ENCODE results near the gene PLXNA4.
A peak's percentile ranks its signal among the peaks of the same experiment; 100 is the strongest.

The PLXNA4 gene

DNA sequence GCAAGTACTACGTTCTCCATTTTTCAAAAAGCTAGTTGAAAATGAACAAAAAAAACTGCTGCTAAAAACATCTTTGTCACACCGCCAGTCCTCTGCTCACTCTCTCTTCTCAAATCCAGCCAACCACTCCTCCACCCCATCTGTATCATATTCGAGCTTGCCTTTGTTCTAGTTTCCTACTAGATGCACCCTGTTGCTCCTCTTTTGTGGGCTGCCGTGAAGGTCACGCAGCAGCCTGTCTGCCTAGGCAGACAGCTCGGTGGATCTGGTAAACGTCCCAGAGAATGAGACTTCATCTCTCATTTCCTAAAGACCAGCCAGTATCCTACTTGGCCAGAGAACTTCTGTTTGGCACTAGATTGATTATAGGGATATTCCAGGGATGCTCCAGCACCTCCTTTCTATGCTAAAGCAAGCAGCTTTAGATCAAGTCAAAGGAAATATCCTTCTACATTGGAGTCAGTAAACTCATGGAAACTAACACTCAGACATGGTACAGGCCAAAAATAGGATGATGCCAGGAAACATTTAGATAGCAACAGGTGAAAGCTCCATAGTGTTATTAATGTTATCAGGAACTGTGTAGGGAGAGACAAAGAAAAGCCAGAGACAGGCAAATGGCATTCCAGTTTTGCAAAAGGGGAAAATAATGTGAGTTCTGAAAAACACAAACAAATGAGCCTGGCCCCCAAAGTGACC, 8.7 kb upstream of the PLXNA4 start:
- no peak for DNase-seq

GRCh38 chr7:132581431-132581830, 5.2 kb upstream of the PLXNA4 start:
- no peak for DNase-seq

DNA sequence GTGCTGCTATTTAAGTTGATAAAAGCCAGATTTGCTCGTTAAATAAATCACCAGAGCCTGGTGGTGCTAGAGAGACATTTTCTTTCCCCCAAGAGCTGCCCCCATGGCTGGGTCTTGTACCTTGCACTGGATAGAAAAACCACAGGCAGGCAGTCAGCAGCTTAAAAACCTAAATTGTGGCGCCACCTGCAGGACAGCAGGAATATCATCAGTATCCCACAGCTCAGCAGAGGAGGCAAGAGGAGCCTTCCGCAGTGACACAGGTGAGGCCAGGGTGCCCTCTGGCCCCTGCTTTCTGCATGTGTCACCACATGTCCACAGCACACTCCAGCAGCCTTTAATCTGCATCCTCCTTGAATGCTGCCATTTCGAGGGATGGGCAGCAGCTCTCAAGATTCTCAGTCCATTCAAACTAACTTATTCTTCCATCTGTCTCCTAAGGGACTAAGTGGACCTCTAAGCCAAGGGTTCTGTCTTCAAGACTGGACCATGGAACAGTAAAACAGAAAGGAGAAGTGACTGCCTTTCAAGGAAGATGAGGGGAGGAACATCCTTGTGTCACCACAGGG, 4.5 kb upstream of the PLXNA4 start:
- peak; percentile 36 for DNase-seq

GRCh38 chr7:132580277-132580676, 4.0 kb upstream of the PLXNA4 start:
- DNase-seq = no peak

DNA sequence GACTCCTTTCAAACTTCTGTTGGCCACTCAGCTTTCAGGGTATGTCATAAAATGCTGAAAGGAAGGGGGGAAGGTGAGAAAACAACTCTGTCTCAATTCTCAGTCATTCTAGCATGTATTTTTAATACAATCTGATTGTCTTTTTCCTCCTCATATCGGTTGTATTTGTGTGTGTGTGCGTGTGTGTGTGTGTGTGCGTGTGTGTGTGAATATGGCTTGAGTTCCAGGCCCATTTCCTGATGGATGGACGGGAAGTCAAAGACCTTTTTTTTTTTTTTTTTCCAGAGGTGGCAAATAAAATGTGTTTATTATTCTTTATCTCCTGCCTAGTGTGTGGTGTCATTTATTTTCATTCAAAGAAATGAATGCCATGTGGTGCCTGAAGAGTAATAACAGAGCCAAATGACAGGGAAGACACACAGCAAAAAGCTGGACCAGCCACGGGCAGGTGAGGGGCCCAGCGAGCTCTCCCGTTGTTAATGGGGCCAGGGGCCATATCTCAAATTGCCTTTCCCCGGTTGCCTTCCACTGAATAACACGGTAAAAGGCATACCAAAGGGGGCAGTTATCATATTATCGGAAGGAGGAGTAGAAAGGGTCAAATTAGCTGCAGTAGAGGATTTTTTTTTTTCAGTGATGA, 3.1 kb upstream of the PLXNA4 start:
- DNase-seq = no peak

DNA sequence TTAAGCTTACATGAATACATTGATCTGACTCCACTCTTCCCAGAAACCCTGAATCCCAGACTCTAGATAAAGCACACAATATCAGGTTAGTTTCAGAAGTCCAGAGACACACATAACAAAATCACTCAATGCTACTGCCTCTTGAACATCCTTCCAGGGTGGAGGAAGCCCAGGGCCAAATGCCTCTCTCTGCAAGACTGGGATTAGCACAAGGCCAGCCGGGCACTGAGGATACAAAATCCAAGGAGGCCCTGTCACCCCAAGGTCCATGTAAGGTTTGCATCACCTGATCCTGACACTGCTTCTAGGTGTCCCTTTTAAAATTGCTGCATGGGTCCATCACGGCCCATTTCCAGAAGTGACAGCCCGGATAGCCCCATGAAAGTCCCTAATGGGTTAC, 2.6 kb upstream of the PLXNA4 start:
- DNase-seq = no peak

GRCh38 chr7:132578050-132578370, 1.7 kb upstream of the PLXNA4 start:
- DNase-seq = no peak

GRCh38 chr7:132577206-132578049, 1.2 kb upstream of the PLXNA4 start:
- DNase-seq = peak; percentile 11

- DNase-seq = no peak
These were observed 433 bp upstream of the PLXNA4 start for GRCh38 chr7:132576721-132577085.

GRCh38 chr7:132575419-132575981, 770 bp downstream of the PLXNA4 start:
- DNase-seq = peak; percentile 40

DNA sequence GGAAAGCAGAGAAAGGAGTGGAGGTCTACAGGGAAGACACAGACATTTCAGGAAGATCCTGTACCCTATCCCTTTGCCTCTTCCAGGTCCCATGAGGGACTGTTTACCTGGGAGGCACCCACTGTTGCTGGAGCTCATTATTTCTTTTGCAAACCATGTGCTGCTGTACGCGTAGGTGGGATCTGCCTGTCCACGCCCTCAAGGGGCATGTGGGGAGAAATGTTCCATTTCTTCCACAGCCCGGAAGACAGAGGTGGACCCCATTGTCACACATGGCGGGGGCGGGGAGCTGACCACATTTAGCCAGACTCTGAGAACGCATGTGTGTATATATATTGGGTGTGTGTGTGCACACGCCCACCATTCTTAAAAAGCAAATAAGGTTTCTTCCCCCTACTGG, 2.0 kb downstream of the PLXNA4 start:
- DNase-seq = no peak

DNA sequence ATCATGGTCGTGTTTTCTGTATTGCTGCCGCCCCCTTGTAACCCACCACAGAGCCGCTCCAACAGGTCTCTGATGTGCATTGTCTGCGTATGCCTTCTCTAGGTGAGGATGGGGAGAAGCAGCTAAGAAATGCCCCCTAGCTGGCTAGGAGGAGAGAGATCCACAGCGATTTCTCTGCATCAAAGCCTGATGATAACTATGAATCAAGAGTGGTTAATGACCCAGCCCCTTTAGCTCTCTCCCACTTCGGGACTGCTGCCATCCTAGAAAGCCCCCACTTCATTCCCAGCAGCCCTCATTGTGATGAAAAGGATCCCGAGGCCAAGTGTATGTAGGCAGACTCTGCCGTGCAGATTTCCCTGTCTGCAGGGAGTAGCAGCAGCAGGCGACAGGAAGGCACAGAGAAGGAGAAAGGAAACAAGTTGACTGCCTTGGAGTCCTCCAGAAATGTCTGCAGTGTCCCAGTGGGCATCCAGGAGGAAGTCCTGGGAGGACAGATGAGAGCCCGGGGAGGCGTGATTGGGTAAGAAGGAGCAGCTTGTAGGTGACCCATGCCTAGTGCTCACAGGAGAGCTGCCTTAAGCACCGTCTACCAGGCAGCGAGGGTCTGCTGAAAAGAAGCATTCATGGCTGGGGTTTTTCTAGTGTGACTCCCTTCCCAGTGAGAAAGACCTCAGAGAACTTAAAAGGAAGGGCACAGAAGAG, 2.9 kb downstream of the PLXNA4 start:
- DNase-seq = no peak

DNA sequence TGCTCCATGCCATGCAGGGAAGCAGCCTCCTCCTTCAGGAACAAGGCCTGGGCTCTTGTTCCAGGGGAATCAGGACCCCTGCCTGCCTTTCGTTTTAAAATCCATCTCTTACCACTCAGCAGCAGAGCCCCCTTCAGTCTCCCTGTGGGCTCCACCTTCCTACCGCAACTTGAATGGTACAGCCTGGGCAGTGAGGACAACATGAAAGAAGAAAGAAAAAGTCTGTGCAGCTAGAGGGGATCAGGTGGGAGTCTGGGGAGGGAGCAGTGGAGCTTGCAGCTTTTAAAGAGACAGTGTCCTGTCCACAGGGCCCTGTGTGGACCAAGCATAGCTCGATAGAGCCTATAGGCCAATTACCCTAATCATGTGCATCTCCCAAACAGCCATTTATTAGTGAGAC, 3.7 kb downstream of the PLXNA4 start:
- no peak for DNase-seq

DNA sequence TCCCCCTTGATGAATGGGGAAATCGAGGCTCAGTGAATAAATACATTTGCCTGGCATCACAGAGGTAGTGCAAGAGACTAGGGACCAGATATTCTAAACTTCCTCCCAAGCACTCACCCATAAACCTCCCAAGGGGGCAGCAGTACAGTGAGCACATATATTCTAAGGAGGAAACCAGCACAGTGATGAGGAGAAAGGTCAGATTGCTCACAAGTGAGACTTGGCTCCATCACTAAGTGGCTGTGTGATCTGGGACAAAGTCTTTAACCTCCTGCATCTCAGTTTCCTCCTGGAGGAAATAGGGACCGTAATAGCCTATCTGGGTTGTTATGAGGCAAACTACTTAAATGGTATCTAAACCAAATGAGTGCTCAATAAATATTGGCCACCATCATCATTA, 4.3 kb downstream of the PLXNA4 start:
- no peak for DNase-seq

DNA sequence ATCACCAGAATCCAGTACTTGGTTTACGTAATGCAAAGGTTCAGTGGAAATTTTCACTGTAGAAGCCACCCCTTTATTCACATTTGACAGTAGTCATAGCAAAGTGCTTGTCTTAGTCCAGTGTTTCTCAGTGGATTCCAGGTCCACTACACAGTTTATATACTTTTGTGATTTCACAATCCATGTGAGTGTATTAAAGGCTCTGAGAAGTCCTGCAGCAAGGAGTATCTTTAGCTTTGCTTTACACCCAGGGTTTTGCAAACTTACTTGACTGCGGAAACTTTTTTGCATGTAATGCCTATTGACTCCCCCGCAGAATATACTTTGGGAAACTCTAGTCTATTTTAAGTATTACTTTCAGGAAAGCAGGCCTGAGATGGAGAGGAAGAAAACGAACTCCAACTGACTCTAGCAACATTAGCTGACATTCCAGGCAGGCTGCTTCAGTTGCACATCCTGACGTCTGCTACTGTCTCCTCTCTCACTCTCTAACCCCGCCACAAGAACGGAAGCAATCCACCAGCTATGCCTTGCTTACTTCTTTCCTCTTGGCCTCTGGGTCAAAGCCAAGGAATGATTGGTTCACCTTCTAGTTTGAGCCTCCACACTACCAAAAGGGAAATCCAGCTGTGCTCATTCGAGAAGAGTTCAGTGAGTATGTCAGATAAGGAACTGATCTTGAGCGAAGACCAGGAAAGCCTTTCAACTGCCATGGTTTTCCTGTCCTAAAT, 6.2 kb downstream of the PLXNA4 start:
- DNase-seq = no peak

GRCh38 chr7:132568962-132569361, 7.3 kb downstream of the PLXNA4 start:
- no peak for DNase-seq

DNA sequence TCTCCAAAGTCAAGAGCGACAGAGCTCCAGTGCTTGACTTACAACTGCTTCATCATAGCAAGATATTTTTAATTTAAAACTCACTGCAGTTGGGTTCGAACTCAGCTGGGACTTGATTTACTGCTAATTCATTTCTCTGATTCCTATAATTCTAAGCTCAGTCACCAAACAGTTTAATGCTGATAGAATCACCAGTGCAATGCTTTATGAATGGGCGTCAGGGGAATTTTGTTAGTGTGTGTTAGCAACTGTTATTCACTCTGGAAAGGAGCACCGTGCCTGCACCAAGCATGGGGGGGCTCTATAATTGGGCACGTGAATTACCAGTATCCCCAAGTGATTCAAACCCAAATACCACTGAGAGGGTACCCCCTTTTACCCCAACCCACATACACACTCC, 10.4 kb downstream of the PLXNA4 start:
- DNase-seq = no peak

- no peak for DNase-seq
These were observed 10.8 kb downstream of the PLXNA4 start for GRCh38 chr7:132565441-132565840.

DNA sequence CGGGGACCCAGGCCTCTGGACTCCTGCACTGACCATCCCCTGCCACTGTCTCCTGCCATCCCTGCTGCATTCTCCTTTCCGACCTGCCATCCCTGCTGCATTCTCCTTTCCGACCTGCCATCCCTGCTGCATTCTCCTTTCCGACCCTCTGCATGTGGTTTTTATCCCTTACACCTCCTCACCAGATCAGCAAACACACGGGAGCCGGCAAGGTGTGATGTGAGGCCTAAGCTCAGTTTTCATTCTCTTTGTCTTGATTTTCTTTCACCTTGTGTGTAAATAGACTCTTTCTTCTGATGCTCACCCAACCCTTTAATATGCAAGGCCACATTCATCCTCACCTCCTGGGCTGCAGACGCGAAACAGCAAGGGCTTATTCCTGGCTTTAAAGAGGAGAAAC, 11.4 kb downstream of the PLXNA4 start:
- DNase-seq = no peak

GRCh38 chr7:132564090-132564489, 12.2 kb downstream of the PLXNA4 start:
- DNase-seq = no peak

GRCh38 chr7:132562690-132563089, 13.6 kb downstream of the PLXNA4 start:
- no peak for DNase-seq

- no peak for DNase-seq
These were observed 14.5 kb downstream of the PLXNA4 start for GRCh38 chr7:132561763-132562162.
